ENCODE results near the gene NFIC.
"Not testable (repeated sequence)": the region's sequence is repeated elsewhere in the genome, so short reads cannot be mapped to it uniquely, and the experiment has no call there.

NFIC gene

GRCh38 chr19:3496392-3497273 is 130.2 kb downstream of the NFIC start:
- no peak for DNase-seq

DNA sequence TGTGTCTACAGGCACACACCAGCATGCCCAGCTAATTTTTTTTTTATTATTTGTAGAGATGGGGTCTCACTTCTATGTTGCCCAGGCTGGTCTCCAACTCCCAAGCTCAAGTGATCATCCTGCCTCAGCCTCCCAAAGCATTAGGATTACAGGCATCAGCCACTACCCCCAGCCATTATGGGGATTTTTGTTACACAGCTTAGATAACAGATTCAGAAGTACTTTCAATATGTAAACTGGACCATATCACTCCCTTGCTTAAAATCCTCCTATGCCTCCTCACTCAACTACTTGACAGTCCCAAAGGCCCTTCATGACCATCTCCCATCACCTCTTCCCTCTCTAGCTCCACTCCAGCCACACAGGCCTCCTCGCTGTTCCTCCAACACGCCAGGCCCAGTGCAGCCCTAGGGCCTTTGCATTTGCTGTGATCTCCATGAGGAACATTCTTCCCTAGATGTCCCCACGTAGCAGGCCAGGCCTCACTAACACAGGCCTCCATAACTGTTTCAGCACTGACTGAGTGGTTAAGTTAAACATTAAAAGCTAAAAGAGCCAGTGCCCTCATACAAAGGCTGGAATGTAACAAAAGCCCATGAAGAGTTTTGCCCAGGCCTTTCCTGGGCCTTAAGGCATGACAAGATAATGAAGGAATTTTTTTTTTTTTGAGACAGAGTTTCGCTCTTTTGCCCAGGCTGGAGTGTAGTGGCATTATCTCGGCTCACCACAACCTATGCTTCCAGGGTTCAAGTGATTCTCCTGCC is 131.6 kb downstream of the NFIC start:
- DNase-seq: no peak

DNA sequence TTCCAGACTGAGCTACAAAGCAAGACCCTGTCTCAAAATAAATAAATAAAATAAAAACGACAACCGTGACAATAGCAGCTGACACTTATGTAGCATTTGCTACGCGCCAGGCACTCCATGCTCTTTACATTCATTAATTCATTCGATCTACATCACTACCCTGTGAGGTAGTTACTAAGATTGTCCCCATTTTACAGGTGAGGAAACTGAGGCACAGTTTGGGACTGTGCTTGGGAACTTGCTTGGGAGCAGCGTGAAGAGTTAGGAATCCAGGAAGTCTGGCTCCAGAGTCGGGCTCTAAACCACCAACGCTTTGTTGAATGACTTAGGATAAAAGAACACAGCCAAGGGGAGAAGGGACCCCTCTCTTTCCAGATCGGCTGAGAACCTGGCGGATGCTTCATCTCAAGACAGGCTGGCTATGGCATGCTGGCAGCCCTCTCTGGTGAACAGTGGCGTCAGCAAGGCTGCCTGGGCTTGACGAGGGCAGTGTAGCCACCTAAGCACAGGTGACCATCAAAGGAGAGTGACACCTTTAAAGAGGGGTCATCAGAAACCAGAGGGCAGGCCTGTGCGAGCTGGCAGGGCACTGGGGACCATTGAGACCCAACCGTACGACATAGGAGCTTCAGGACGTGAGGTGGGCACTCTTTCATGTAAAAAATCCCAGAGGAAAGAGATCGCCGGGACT is 133.5 kb downstream of the NFIC start:
- DNase-seq: no peak

GRCh38 chr19:3500429-3501101 is 134.2 kb downstream of the NFIC start, which contains the start of gene DOHH:
Gene DOHH, minus strand, starts transcription at chr19:3500674. Its CDS starts 3,860 bp downstream, at chr19:3496814.
- DNase-seq: peak; percentile 90 to 92

DNA sequence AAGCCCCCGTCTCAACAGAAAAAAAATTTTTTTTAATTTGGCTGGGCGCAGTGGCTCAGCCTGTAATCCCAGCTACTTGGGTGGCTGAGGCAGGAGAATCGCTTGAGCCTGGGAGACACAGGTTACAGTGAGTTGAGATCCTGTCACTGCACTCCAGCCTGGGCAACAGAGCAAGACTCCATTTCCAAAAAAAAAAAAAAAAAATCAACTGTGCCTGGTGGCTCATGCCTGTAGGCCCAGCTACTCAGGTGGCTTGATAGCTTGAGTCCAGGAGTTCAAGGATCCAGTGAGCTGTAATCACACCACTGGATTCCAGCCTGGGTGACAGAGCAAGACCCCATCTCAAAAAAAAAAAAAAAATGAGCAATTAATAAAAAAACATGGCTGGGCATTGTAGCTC is 135.4 kb downstream of the NFIC start:
- no peak for DNase-seq

DNA sequence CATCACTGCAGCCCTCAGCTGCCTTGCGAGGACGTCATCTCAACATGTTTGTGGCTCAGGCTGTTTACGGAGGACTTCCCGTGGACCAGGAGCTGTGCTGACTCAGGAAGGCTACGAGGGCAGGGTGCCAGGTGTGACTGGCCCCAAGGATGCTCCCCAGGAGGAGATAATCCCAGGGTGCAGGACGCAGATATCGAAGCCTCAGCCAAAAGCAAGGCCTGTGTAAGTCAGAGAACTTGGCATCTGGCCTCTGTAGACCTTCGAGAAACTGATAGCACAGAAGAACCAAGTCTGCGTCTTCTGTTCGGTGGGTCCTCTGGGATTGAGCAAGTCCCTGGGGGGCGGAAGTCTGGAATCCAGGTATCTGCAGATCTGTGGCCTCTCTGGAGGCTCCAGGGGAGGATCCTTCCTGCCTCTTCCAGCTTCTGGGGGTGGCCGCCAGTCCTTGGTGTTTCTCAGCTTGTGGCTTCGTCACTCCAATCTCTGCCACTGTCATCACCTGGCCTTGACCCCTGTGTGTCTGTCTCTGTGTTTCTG is 136.7 kb downstream of the NFIC start:
- no peak for DNase-seq

DNA sequence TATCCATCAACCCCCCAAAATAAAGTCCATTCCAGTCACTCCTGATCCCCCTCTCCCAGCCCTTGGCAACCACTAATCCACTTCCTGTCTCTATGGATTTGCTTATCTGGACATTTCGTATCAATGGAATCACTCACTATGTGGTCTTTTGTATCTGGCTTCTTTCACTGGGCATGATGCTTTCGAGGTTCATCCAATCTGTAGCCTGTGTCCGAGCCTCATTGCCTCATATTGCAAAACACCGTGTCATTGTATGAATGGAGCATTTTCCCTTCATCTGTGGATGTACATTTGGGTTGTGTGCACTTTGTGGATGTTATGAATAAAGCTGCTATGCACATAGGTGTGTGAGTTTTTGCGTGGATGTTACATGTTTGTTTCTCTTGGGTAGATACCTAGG is 138.4 kb downstream of the NFIC start:
- no peak for DNase-seq

- peak; percentile 89 to 97 for DNase-seq
Measured at GRCh38 chr19:3505598-3506383, 139.4 kb downstream of the NFIC start, which contains the start of gene FZR1. Gene FZR1, plus strand, starts transcription at chr19:3506311. Its CDS starts 16,679 bp downstream, at chr19:3522990.

- DNase-seq: peak in 1 of 2 experiments; percentile 28
Measured at GRCh38 chr19:3506384-3507340, 140.3 kb downstream of the NFIC start.

GRCh38 chr19:3507371-3508120 is 141.2 kb downstream of the NFIC start:
- DNase-seq: peak in 1 of 2 experiments; percentile 28

- DNase-seq: not testable (repeated sequence)
Measured at GRCh38 chr19:3508121-3508661, 141.8 kb downstream of the NFIC start.

DNA sequence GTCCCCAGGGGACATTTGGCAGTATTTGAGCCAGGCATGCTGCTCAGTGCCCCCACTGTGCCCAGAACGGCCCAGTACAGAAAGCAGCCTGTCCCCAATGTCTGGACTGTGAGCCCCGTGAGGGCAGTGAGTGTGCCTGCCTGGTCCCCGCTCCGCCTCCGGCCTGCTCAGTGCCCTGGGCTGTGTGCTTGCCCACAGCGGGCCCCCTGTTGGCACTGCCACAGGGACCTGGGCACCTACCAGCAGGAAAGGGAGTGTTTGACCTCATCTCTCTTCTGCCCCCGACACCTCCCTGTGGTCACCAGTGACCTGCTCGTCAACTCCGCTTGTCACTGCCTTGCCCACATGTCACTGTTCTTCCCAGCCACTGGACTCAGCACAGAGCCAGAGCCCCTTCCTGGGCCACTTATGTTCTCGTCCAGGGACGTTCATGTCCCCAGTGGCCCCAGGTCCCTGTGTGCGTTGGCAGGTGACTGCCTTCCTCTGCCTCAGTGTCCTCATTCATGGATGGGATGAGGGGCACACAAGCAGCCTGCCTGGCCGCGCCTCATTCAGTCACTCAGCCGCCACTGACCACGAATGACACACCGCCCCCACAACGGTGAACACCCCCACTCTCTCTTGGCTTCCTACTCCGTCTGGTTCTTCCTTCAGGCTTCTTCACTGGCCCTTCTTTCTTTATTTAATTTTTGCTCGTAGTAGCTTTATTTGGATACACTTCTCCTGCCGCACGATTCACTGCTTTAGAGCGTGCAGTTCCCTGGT is 142.6 kb downstream of the NFIC start:
- DNase-seq: no peak

DNA sequence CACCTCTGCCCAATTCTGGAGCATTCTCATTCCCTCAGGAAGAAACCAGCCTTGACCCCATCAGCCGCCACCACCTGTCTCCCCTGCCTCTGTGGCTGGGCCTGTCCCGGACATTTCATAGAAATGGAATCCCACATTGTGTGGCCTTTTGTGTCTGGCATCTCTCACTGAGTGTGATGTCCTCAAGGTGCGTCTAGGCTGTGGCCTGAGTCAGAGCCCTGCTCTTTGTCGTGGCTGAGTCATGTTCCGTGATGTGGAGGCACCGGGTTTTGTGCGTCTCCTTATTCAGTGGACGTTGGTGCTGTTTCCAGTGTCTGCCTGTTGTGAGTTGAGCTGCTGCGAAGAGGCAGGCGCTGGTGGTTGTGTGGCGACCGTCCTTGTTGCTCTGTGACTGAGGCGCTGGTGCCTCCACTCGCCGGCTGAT is 143.2 kb downstream of the NFIC start:
- DNase-seq: no peak

- no peak for DNase-seq
Measured at GRCh38 chr19:3510727-3511126, 144.3 kb downstream of the NFIC start.

DNA sequence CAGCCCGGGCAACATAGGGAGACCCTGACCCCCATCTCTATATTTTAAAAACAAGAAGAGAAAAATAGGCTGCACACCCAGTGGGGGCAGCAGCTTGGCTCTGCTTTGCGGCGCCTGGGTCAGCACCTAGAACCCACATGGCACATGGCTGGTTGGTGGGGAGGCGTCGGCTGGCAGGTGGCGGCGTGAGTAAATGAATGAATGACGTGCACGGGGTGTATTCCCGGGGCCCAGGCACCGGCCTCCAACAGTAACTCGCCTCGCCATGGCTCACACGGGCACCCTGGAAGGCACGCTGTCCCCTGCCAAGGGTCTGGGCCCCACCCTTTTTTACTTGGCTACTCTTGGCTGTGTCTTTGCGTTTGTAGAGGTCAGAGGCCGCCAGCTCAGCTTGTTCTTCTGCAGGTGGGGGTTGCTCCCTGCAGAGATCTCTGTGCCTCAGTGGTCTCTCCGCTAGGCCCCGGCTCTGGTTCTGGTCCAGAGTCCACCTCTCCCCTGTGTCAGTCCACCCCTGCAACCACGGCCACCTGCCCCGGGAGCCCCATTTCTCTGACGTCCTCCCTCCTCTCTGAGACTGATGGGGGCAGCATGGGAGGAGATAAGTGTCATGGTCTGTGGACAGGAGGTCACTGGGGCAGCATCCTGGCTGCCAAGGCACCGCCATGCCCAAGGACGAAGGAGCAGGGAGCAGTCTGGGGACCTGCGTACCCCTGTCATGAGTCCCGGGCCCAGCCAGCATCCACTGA is 145.3 kb downstream of the NFIC start:
- no peak for DNase-seq

DNA sequence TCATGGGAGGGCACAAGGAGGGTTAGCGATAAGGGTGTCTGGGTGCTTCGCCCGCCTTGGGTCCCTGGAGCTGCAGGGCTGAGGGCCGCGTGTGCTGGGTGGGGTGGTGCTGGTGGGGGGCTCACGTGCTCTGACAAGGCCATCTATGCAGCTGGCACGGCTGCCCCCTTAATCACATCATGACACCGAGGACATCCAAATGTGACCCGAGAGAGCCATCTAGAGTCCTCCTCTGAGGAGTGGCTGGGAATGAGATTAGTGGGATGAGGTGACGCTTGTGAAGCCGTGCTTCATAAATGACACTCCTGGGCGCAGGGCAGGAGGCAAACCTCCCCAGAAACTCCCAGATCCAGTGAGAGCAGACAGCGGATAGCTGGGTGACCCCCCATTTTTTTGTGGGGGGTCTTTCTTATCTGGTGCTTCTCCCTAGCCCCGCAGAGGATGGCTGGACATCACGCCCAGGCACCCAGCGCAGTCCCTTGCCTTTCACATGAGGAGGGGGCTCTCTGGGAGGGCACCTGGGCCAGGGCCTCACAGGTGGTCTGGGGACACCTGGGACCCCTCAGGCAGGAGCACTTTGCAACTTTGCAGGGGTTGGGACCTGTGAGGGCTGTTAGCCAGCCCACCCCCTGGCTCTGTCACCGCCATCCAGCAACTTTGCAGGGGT is 146.3 kb downstream of the NFIC start:
- DNase-seq: no peak
